Globus pallidus (tissue), 1 donor: ENCODE data around the gene MED14.

Source experiments
- DNase-seq: peaks from one replicate; pipeline ENCODE4 v3.0.0-alpha.2; 2015; ENCODE audit warnings: low spot score

MED14 gene

DNA sequence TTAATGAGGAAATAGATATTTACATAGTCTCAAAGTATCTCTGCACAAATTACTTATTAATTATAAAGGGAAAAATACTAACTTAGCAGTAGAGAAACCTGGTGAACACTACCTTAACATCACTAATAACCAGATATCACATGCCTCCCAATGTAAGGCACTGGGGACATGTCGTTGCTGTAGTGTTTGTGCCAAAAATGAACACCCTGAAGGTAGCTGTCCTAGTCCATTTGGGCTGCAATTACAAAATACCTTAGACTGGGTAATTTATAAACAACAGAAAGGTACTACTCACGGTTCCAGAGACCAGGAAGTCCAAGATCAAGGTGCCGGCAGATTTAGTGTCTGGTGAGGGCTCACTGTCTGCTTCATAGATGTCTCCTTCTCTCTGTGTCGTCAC lies 122.8 kb downstream of the MED14 start:
- no peak for DNase-seq

DNA sequence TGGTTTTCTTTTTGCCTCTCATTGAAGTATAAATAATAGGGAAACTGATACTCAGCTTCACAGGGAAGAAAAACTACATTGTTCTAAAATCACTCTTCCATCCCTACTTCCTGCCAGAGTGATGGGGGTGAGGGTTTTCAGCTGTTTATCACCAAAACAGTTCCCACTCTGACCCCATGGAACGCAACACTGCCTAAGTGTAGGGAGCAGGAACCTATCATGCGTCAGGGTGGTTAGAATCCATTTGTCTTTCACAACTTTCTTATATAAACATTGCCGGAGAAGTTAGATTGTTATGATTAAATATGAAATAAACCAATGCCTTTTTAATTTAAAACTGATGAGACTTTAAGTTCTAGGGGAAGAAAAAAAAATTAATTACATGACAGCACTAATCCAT lies 128.0 kb downstream of the MED14 start:
- DNase-seq, result no peak

DNA sequence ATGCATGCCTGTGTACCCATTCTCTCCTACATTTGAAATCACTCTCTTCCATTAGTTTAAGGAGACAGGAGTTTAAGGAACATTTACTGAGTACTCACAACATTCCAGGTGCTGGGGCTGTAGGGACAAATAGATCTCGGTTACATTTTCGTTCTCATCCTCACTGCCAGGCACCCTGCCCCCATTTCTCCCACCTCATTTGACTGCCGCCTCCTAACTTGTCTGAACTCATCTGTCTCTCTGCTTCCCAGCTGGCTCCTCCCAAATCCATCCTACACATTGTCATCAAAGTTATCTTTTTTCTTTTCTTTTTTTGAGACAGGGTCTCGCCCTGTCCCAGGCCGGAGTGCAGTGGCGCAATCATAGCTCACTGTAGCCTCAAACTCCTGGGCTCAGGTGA lies 131.9 kb downstream of the MED14 start:
- no peak for DNase-seq
